DND-41 (cell line): ENCODE results near the gene CLDN19.

Experiments used
- ATAC-seq: fragments of 200-7000 bp; cut with Tn5 transposase; 3 replicates; pipeline ENCODE4 v1.9.1; 2021; ENCODE audit warnings: low read depth; ENCODE audit not compliant: insufficient read depth
- DNase-seq: peaks from one replicate; pipeline ENCODE4 v3.0.0-alpha.2; 2020
- H2AFZ ChIP-seq: 2 replicates; pipeline ENCODE4 v1.6.0; 2012; ENCODE audit warnings: low read depth, low read length
- H3K27ac ChIP-seq: 2 replicates; pipeline ENCODE4 v1.5.1; 2012; ENCODE audit warnings: low read length, inconsistent platforms
- H3K27me3 ChIP-seq: fragments of 200-600 bp; sonication (generic); 2 replicates; pipeline ENCODE4 v1.6.0; 2012; ENCODE audit warnings: low read length, mild to moderate bottlenecking, inconsistent platforms; ENCODE audit not compliant: insufficient read depth, poor library complexity
- H3K36me3 ChIP-seq: 2 replicates; pipeline ENCODE4 v1.5.1; 2012; ENCODE audit warnings: low read length, inconsistent platforms; ENCODE audit not compliant: insufficient read depth
- H3K4me1 ChIP-seq: 2 replicates; pipeline ENCODE4 v1.5.1; 2012; ENCODE audit warnings: mild to moderate bottlenecking, low read length; ENCODE audit not compliant: insufficient read depth
- H3K4me2 ChIP-seq: 2 replicates; pipeline ENCODE4 v1.6.0; 2012; ENCODE audit warnings: mild to moderate bottlenecking, moderate library complexity, low read length, inconsistent platforms; ENCODE audit not compliant: insufficient read depth
- H3K4me3 ChIP-seq, 2 experiments: fragments of 200-600 bp in 1 of 2; shearing (Covaris generic) in 1 of 2; 2 replicates each; pipeline ENCODE4 v1.5.1; 2012 to 2016; ENCODE audit warnings: inconsistent platforms in 2 of 2, low read length in 2 of 2, mild to moderate bottlenecking in 2 of 2, low read depth in 1 of 2, moderate library complexity in 1 of 2
- H3K79me2 ChIP-seq: 2 replicates; pipeline ENCODE4 v1.6.0; 2012; ENCODE audit warnings: low read length, inconsistent platforms; ENCODE audit not compliant: insufficient read depth
- H3K9ac ChIP-seq: 2 replicates; pipeline ENCODE4 v1.6.0; 2012; ENCODE audit warnings: low read depth, mild to moderate bottlenecking, inconsistent platforms, low read length, moderate library complexity
- H3K9me3 ChIP-seq: 2 replicates; pipeline ENCODE4 v1.5.1; 2012; ENCODE audit warnings: low read length, moderate library complexity, mild to moderate bottlenecking, inconsistent platforms; ENCODE audit not compliant: insufficient read depth, severe bottlenecking
- H4K20me1 ChIP-seq: 2 replicates; pipeline ENCODE4 v1.6.0; 2012; ENCODE audit warnings: low read length; ENCODE audit not compliant: insufficient read depth
- EZH2 ChIP-seq: IDR thresholded peaks from 3 replicates; pipeline ENCODE4 v1.6.1; 2012; ENCODE audit warnings: borderline replicate concordance, low read depth, mild to moderate bottlenecking, moderate library complexity, low read length, inconsistent platforms; ENCODE audit not compliant: severe bottlenecking
- TF ChIP-seq, protein P1 (sequence below): IDR thresholded peaks from 2 replicates; pipeline ENCODE4 v1.5.1; 2012; ENCODE audit warnings: borderline replicate concordance, low read length, moderate library complexity, mild to moderate bottlenecking; ENCODE audit not compliant: poor library complexity, severe bottlenecking; ENCODE audit errors: extremely low read depth

Gene CLDN19

DNA sequence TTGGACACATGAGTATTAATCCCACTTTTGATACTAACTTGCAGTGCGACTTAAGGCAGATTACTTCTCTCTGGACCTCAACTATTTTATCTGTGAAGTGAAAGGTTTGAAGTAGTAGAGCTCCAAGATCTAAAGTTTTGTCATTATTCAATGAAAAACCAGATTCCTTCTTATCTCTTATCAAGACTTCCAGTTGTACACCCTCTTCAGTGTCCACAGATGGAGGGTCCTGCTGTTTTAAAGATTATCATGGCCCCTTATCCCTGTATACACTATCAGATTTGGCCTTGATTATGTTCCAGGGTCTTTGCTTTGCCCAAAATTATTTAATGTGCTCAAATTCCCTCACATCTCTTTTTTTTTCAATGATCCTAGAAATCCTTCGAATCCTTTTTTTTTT lies 28.1 kb upstream of the CLDN19 start:
- H3K79me2 ChIP-seq: peaks cover 70% of the 10 kb centered on the region
- peak overlapping the region; percentile 83; the same call in 1 of the 2 replicates for H3K27ac ChIP-seq
- peaks cover 2% of the 10 kb centered on the region; the same call in 1 of the 2 replicates for H3K36me3 ChIP-seq
- H3K9me3 ChIP-seq: no peaks in the 10 kb centered on the region
- peak overlapping the region; percentile 88 for H3K4me2 ChIP-seq
- no peaks in the 10 kb centered on the region; the same call in 1 of the 2 replicates for H4K20me1 ChIP-seq
- no peaks in the 10 kb centered on the region for H3K27me3 ChIP-seq
- DNase-seq (no peak), ATAC-seq (no peak)
- H3K9ac ChIP-seq: peak overlapping the region; percentile 85
- peaks cover 32% of the 10 kb centered on the region for H3K4me1 ChIP-seq
- H2AFZ ChIP-seq: peak overlapping the region; percentile 89
- TF ChIP-seq, protein P1, sequence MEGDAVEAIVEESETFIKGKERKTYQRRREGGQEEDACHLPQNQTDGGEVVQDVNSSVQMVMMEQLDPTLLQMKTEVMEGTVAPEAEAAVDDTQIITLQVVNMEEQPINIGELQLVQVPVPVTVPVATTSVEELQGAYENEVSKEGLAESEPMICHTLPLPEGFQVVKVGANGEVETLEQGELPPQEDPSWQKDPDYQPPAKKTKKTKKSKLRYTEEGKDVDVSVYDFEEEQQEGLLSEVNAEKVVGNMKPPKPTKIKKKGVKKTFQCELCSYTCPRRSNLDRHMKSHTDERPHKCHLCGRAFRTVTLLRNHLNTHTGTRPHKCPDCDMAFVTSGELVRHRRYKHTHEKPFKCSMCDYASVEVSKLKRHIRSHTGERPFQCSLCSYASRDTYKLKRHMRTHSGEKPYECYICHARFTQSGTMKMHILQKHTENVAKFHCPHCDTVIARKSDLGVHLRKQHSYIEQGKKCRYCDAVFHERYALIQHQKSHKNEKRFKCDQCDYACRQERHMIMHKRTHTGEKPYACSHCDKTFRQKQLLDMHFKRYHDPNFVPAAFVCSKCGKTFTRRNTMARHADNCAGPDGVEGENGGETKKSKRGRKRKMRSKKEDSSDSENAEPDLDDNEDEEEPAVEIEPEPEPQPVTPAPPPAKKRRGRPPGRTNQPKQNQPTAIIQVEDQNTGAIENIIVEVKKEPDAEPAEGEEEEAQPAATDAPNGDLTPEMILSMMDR: no peak
- no peak for TF ChIP-seq EZH2
- peak overlapping the region; percentile 51 to 75; a peak in 3 of 4 replicates for H3K4me3 ChIP-seq

DNA sequence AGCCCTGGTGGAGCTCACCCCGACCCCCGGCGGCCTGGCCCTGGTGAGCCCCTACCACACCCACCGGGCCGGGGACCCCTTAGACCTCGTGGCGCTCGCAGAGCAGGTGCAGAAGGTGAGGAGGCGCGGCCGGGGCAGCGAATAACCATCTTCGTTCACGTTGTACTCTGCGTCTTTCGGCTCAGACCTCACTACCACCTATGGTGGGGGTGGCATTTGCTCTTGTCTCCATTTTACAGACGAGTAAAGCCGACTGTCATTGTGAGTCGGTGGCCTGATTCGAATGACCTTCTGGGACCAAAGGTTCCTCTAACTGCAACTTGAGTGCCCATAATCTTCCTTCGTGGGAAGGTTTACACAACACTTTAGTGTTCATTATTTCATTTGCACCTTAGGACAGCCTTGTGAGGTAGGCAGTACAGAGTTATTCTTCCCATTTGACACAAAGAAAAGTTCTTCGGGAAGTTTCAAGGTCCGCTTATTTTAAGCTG lies 27.5 kb upstream of the CLDN19 start:
- Histone ChIP-seq H3K79me2 (peaks cover 68% of the 10 kb centered on the region), H3K27ac (peak overlapping the region; percentile 83), H4K20me1 (no peaks in the 10 kb centered on the region; the same call in 1 of the 2 replicates), H3K4me2 (peak overlapping the region; percentile 88), H3K9ac (peak overlapping the region; percentile 85), H3K4me1 (peaks cover 32% of the 10 kb centered on the region), H3K4me3 (peak overlapping the region; percentile 51 to 75), H3K9me3 (no peaks in the 10 kb centered on the region), H3K36me3 (no peaks in the 10 kb centered on the region), H3K27me3 (no peaks in the 10 kb centered on the region), H2AFZ (peak overlapping the region; percentile 89)
- TF ChIP-seq EZH2: no peak
- TF ChIP-seq, protein P1: no peak
- DNase-seq (no peak), ATAC-seq (peak; percentile 49)

DNA sequence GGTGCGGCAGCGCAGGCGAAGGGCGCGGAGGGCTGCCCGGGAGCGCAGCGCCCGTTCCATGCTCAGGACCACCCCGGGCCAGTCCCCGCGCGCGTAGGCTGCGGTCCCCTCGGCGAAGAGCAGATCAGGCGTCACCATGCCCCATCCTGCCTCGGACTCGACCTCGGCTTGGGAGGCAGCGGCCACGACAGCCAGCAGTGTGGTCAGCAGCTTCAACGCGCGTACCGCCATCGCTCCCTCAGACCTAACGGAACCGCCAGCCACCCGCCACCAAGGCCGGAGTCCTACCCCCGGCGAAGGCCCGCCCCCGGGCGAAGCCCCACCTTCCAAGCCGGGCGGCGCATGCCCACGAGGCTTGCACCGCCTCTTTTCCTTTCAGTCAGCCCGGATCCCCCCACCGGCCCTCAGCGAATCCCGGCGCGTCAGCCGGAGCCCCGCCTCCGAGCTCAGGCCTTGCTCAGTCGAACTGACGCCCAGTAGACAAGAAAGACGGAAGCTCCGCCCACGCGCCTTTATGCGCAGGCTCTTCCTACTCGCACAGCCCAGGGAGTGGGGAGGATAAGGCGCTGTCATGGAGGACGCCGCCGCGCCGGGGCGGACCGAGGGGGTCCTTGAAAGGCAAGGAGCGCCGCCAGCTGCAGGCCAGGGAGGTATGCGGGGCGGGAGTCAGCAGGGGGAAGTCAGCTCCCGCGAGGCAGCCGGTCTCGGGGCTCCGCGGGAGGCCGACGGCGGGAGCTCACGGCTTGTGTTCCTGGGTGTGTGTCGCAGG lies 26.9 kb upstream of the CLDN19 start, which contains the start of the genes C1orf50 and P3H1:
Gene C1orf50, plus strand, starts transcription at position 509 of the 769 bp plus-strand sequence. Its CDS starts 63 bp downstream, at position 572.
Gene P3H1, minus strand, starts transcription at position 288 of the 769 bp plus-strand sequence. Its CDS starts 57 bp downstream, at position 231.
- peaks cover 5% of the 10 kb centered on the region; the same call in 1 of the 2 replicates for H3K36me3 ChIP-seq
- H3K27me3 ChIP-seq: no peaks in the 10 kb centered on the region
- no peaks in the 10 kb centered on the region for H3K9me3 ChIP-seq
- peak within 1 kb of the TSS; percentile 88 for H3K4me2 ChIP-seq
- TF ChIP-seq EZH2: no peak
- TF ChIP-seq, protein P1: no peak
- H2AFZ ChIP-seq: peak within 1 kb of the TSS; percentile 89
- peak within 1 kb of the TSS; percentile 85 for H3K9ac ChIP-seq
- peaks cover 64% of the 10 kb centered on the region for H3K79me2 ChIP-seq
- H3K4me3 ChIP-seq: peak within 1 kb of the TSS; percentile 51 to 75
- H4K20me1 ChIP-seq: no peaks in the 10 kb centered on the region; the same call in 1 of the 2 replicates
- ATAC-seq: peak; percentile 91
- peak within 1 kb of the TSS; percentile 83 for H3K27ac ChIP-seq
- DNase-seq: peak; percentile 100
- H3K4me1 ChIP-seq: peaks cover 32% of the 10 kb centered on the region
